Retina (tissue), 1 donor: ENCODE measurements around the gene TES.
"Not testable (repeated sequence)": the region's sequence is repeated elsewhere in the genome, so short reads cannot be mapped to it uniquely, and the experiment has no call there.

Experiments used
- DNase-seq: peaks from one replicate; pipeline ENCODE4 v3.0.0-alpha.2; 2016

Gene TES

GRCh38 chr7:116210345-116211005 is at the start of gene TES:
TES (plus strand) TSS chr7:116210539; CDS start chr7:116210708, 169 bp downstream.
- peak; percentile 83 for DNase-seq

GRCh38 chr7:116161728-116162127 is 48.6 kb upstream of the TES start:
- DNase-seq = no peak

- DNase-seq = no peak
Observed at GRCh38 chr7:116162254-116162653, 48.1 kb upstream of the TES start.

GRCh38 chr7:116162992-116163391 is 47.3 kb upstream of the TES start:
- DNase-seq = no peak

GRCh38 chr7:116164552-116165306 is 45.6 kb upstream of the TES start:
- DNase-seq = no peak

- no peak for DNase-seq
Observed at GRCh38 chr7:116165717-116166116, 44.6 kb upstream of the TES start.

- DNase-seq = no peak
Observed at GRCh38 chr7:116166156-116166555, 44.2 kb upstream of the TES start.

- DNase-seq = no peak
Observed at GRCh38 chr7:116167177-116167576, 43.2 kb upstream of the TES start.

- DNase-seq = no peak
Observed at GRCh38 chr7:116169060-116169459, 41.3 kb upstream of the TES start.

- DNase-seq = no peak
Observed at GRCh38 chr7:116170180-116170579, 40.2 kb upstream of the TES start.

- no peak for DNase-seq
Observed at GRCh38 chr7:116171094-116171493, 39.2 kb upstream of the TES start.

- DNase-seq = no peak
Observed at GRCh38 chr7:116172353-116172752, 38.0 kb upstream of the TES start.

- peak; percentile 50 for DNase-seq
Observed at GRCh38 chr7:116173051-116174028, 37.0 kb upstream of the TES start.

- not testable (repeated sequence) for DNase-seq
Observed at GRCh38 chr7:116175095-116175494, 35.2 kb upstream of the TES start.

- DNase-seq = no peak
Observed at GRCh38 chr7:116176226-116176625, 34.1 kb upstream of the TES start.

GRCh38 chr7:116177009-116177408 is 33.3 kb upstream of the TES start:
- DNase-seq = no peak

GRCh38 chr7:116180302-116180701 is 30.0 kb upstream of the TES start:
- peak; percentile 31 for DNase-seq

- no peak for DNase-seq
Observed at GRCh38 chr7:116182023-116182422, 28.3 kb upstream of the TES start.

GRCh38 chr7:116185450-116185849 is 24.9 kb upstream of the TES start:
- no peak for DNase-seq

- no peak for DNase-seq
Observed at GRCh38 chr7:116185956-116186355, 24.4 kb upstream of the TES start.

GRCh38 chr7:116187400-116187799 is 22.9 kb upstream of the TES start:
- no peak for DNase-seq

GRCh38 chr7:116193329-116194087 is 16.8 kb upstream of the TES start:
- DNase-seq = no peak

GRCh38 chr7:116194115-116194514 is 16.2 kb upstream of the TES start:
- no peak for DNase-seq
